NCI-H345 (cell line): Measurements from ENCODE around the gene UCHL5.

Source experiments
- DNase-seq: peaks from one replicate; lab custom pipeline; 2025; lab: John Stamatoyannopoulos, UW

Gene UCHL5

GRCh38 chr1:192967211-192967877 lies 91.8 kb downstream of the UCHL5 start:
- DNase-seq, result no peak

- DNase-seq, result no peak
Observed at GRCh38 chr1:192966073-192966472, 93.1 kb downstream of the UCHL5 start.

GRCh38 chr1:192962901-192963300 lies 96.3 kb downstream of the UCHL5 start:
- DNase-seq, result no peak
